Hepatic stellate cell (primary cell): ENCODE results near the gene ZDHHC8.
A peak's percentile ranks its signal among the peaks of the same experiment; 100 is the strongest.

Source experiments
- DNase-seq: peaks from one replicate; pipeline ENCODE4 v3.0.0; 2011; ENCODE audit warnings: low spot score

The ZDHHC8 gene

DNA sequence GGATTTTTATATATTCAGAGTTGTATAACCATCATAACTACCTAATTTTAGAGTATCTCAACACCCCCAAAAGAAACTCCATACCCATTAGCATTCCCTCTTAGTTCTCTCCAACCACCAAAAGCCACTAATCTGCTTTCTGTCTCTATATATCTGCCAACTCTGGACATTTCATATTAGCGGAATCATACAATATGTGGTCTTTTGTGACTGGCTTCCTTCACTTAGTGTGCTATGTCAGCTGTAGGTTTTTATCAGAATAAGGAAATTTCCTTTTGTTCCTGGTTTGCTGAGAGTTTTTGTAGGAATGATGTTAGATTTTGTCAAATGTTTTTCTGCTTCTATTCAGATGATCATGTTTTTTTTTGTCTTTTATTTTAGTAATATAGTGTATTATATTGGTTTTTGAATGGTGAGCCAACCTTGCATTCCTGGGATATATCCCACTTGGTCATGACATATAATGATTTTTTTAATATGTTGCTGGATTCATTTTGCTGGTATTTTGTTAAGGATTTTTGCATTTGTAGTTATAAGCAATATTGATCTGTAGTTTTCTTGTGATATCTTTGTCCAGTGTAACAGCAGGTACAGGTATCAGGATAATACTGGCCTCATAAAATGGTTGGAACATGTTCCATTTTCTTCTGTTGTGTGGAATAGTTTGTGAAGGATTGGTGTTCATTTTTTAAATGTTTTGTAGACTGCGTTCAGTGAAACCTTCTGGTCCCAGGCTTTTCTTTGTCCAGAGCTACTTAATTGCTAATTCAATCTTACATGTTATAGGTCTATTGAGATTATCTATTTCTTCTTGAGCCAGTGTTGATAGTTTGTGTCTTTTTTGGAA lies 34.8 kb upstream of the ZDHHC8 start:
- no peak for DNase-seq

DNA sequence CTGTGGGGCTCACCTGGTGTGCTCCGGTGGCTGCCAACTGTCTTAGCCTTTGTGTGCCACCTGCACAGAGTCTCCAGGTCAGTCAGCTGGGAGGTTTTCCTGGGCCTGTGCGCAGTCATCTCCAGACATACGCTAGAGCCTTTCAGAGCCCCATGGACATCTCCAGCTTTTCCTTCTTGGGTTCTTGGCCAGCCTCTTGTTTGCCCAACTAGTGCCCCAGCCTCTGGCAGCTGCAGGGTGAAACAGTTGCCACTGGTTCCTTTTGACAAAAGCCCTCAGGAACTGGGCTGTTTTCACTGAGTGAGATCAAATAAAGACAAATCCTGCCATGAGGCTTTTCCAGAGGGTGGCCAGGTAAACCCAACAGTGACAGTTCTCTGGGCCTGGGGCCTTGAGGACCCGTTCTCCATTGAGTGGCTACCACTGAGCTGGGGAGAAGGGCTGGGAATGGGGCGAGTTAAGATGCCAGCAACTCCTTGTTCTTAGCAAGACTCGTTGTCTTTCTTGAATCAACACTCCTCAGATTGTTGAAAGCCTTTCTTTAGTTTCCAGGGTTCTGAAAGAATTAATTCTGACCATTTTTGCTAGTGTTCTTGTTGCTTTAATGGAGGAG lies 32.4 kb upstream of the ZDHHC8 start:
- DNase-seq, result no peak

DNA sequence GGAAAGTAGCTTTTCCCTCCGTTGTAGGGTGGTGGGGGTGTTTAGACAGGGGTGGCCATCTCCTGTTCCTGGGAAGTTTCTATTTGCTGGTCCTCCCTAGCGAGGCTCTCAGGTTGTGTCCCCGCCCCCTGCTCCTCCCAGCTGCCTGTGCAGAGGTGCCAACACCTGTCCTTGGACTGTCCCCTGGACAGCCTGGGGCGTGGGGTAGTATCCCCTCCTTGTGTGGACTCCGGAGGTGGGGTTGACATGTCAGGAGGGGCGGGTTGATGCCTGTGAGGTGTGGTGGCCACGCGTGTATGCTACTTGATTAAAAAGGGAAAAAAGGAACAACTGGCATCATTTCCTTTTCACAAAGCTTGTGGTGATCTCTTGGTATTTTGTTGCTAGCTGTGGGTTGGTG lies 30.0 kb upstream of the ZDHHC8 start:
- no peak for DNase-seq

GRCh38 chr22:20102203-20102780 lies 29.3 kb upstream of the ZDHHC8 start:
- DNase-seq, result no peak

DNA sequence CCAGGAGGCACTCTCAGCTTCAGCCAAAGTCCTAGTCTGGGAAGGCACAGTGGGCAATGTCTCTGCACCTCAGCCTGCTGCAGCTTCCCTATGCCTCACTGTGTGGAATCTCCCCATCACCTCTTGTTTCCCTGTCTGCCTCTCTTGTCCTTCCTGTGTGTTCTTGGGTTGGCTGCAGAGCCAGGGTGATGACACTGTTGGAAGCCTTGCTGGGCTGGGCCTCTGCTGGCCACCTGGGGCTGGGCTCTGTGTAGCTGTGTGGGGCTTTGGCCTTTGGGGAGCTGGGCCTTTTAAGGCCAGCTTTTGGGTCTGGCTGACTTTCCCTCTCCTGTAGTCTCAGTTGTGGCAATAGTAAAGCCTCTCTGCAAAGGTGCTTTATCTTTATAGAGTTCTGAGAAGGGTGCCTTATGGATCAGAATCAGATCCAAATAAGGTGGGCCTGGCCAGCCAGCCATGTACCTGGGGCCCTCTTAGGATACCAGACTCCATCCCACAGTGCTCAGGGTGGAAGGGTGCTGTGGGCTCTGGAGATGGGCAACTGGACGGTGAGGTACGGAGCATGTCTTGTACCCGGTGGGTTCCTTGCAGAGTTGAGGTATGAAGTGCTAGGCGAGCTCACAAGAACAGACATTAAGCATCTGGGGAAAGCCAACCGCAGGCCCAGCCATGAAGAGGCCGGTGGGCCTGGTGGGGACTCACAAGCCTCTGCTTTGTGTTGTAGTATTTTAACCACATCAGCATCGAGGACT lies 26.0 kb upstream of the ZDHHC8 start:
- DNase-seq, result no peak

- no peak for DNase-seq
These were observed 25.3 kb upstream of the ZDHHC8 start for GRCh38 chr22:20106205-20106848.

DNA sequence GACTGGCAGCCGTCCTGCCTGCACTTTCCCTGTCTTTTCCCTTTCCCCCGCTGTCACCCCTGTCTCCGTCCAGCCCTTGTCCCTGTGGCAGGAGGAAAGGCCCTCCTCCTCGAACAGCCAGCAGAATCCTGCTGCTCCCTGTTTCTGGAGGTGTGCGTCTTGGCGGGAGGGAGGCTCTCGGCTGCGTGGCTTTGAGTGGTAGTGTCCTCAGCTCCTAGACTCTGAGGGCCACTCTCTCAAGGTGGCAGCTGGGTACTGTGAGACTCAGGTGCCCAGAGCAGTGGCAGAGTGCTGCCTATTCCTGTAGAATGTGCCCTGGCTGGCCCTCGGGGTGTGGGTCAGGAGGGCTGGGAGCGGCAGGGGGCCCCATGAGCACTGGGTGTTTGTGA lies 24.8 kb upstream of the ZDHHC8 start:
- DNase-seq, result no peak

- no peak for DNase-seq
These were observed 24.1 kb upstream of the ZDHHC8 start for GRCh38 chr22:20107471-20107901.

GRCh38 chr22:20107951-20108756 lies 23.4 kb upstream of the ZDHHC8 start:
- DNase-seq, result no peak

- DNase-seq, result no peak
These were observed 22.8 kb upstream of the ZDHHC8 start for GRCh38 chr22:20108757-20109230.

DNA sequence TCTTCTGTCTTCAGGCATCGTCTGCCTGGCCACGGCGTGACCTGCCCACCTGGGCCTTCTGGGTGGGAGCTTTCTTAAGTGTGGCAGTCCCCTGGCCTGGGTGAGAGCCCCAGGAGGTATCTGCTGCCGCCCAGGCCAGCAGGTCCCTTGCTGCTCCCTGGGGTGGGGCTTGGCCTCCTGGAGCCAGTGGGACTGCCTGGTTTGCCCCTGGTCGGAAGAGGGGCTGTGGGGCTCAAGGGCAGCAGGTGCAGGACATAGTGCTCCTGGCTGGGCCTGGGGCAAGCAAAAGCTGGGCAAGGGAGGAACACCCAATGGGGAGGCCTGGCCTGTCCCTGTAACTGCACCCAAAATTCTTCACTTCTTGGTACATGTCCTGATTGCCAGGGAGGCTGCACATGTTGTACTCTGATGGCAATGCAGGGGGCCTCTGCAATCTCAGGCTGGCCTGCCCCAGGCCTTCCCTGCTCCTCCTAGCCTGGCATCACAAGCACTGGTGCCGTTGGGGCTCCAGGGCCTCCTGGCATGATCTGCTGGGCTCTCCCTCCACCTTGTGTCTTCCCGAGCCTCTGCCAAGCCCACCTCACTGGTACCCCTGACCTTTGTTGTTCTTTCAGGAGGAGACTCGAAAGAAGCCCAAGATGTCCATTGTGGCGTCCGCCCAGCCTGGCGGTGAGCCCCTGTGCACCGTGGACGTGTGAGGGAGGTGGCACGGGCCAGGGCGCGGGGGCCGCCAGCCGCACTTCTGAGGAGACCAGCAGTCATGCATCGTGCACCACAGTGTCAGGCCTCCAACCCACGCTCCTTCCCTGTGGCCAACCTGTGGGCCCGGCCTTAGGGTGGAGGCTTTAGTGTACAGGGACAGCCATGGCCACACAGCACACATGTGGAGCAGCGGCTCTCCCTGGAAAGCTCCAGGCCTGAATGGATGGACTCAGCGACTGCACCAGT lies 21.9 kb upstream of the ZDHHC8 start:
- no peak for DNase-seq

DNA sequence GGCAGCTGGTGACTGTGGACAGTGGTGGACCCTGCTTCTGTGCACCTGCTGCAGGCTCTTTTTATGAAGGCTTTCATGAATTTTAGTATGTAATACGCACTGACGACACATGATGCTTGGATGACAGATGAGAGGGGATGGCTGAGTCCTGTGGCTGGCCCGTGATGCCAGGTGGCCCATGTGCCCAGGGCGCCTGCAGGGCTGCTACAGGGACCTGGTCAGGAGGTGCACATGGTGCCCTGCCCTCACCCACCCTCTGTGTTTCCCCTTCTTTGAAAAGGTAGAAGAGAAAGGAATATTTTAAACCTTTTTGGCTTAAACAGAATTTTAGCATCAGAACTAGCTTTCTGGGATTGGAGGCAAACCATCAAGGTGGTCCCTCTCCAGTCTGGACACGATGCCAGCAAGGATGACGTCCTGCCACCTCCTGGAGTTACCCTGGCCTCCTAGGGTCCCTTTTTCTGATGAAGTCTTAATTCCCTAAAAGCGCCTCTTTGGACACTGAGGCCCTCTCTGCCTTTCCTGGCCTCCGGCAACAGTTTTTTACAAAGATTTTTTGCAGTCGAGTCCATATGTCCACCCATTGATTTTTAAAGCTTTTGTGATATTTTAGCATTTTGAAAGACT lies 21.1 kb upstream of the ZDHHC8 start:
- no peak for DNase-seq

DNA sequence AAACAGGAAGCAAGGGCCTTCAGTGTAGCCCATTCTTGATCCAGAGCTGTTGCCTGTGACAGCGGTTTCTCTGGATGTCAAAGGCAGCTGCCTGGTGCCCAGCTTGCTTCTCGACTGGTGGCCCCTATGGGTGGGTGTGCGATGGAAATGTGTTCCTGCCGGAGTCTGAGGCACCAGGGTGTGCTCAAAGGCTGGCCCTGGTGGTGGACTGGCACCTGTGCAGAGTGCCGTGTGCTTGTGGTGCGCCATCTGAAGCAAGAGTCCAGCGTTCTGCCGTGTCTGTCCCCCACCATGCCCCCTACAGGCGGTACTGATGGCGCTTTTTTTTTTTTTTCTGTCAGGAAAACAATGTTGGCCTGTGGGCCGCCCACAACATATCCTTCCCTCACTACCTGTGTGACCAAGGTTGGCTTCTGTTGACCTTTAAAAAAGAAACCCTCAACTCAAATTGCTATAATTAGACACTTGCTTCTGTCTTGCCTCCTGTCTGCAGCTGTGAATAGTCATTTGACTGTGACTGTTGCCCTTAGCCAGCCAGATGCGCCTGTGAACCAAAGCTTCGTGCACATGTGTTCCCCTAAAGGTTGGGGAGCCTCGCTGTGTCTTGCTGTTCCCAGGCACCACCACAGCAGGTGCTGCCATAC lies 20.4 kb upstream of the ZDHHC8 start:
- peak; percentile 44 for DNase-seq

DNA sequence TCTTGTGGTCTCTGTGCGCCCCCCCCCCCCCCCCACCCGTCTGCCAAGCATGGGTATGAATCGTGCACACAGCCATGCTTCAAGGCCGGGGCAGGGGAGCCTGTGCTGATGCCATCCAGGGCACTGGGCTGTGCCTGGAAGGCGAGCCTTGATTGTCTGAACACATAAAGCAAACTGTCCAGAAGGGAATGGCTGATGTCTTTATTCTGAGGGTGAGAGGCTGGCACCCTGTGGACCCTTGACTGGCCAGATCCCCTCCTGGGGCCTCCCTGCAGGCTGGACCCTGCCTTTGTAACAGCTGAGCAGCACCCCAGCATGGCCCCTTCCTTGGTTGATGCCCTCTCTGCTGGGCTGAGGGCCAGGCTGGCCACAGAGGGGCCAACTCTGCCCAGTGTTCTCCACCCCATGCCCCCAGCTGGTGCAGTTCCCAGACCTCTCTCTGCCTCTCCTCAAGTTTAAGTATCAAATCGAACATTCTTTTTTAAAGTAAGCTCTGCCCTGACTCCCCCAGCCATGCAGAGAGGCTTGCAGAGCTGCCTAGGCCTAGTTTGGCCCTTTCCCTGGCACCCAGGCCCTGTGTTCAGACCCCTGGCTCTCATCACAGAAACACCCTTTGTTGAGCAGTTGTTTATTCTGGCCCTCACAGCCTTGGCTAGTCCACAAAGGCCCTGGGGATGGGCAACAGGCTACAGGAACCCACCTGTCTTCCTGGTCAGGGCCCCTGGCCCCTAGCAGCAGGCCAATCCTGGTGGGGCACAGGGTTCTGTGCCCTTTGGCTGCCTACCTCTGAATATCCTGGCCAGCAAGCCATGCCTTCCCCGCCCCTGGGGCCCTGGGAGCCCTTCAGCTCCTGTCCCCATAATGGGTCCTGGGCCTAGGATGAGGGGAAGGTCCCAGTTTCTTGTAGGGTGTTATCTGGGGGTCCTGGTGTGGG lies 19.6 kb upstream of the ZDHHC8 start:
- no peak for DNase-seq

GRCh38 chr22:20112623-20113511 lies 18.7 kb upstream of the ZDHHC8 start:
- no peak for DNase-seq

- DNase-seq, result no peak
These were observed 17.9 kb upstream of the ZDHHC8 start for GRCh38 chr22:20113551-20114310.
